GM12892 (cell line): ENCODE results near the gene NECAP2.

Experiments used
- POLR2A ChIP-seq: IDR thresholded peaks from 2 replicates; pipeline ENCODE4 v1.6.1; 2011; ENCODE audit warnings: low read depth, low read length, control low read depth
- POLR2AphosphoS5 ChIP-seq: IDR thresholded peaks from 2 replicates; pipeline ENCODE4 v1.6.1; 2011; ENCODE audit warnings: low read depth, low read length, control low read depth
- TAF1 ChIP-seq: IDR thresholded peaks from 2 replicates; pipeline ENCODE4 v1.6.1; 2011; ENCODE audit warnings: low read depth, mild to moderate bottlenecking, control low read depth, low read length, borderline replicate concordance

GRCh38 chr1:16436946-16437474, 3.5 kb upstream of the NECAP2 start, which contains the start of gene SPATA21:
- TF ChIP-seq POLR2AphosphoS5 = no peak
- TF ChIP-seq POLR2A = no peak
- no peak for TF ChIP-seq TAF1
